IPS-20b (cell line): Measurements from ENCODE around the gene SPRYD7.

Source experiments
- H3K27ac ChIP-seq: one replicate; pipeline ENCODE4 v1.5.1; 2013; ENCODE audit warnings: low read length
- H3K27me3 ChIP-seq: 2 replicates; pipeline ENCODE4 v1.6.1; 2013; ENCODE audit warnings: mild to moderate bottlenecking, low read length, inconsistent platforms; ENCODE audit not compliant: insufficient read depth
- H3K36me3 ChIP-seq: 2 replicates; pipeline ENCODE4 v1.6.1; 2013; ENCODE audit warnings: low read depth, mild to moderate bottlenecking, inconsistent platforms, low read length, moderate library complexity; ENCODE audit not compliant: insufficient read depth
- H3K4me1 ChIP-seq: 2 replicates; pipeline ENCODE4 v1.6.1; 2013; ENCODE audit warnings: mild to moderate bottlenecking, control low read depth, inconsistent platforms, low read length, moderate library complexity; ENCODE audit not compliant: insufficient read depth
- H3K4me3 ChIP-seq: 2 replicates; pipeline ENCODE4 v1.5.1; 2013; ENCODE audit warnings: mild to moderate bottlenecking, low read length, inconsistent platforms
- H3K9ac ChIP-seq: 2 replicates; pipeline ENCODE4 v1.6.1; 2013; ENCODE audit warnings: low read depth, mild to moderate bottlenecking, inconsistent platforms, low read length, moderate library complexity
- H3K9me3 ChIP-seq: 2 replicates; pipeline ENCODE4 v1.6.1; 2013; ENCODE audit warnings: mild to moderate bottlenecking, low read depth, low read length, inconsistent platforms; ENCODE audit not compliant: insufficient read depth

SPRYD7 gene

DNA sequence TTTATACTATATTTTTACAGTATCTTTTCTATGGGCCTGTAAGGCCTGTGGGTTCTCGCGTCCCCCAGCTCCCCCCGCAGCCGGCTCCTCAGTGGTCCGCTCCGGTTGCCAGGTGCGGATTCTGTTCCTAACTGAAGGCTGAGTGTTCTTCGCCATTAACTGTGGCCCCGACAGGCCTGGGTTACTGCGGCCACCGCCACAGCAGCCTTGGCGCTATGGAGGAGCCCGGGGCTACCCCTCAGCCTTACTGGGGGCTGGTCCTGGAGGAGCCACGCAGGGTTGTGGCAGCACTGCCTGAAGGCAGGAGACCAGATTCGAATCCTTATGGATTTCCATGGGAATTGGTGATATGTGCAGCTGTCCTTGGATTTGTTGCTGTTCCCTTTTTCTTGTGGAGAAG is 45.8 kb downstream of the SPRYD7 start:
- Histone ChIP-seq H3K27ac (no peak overlapping the region), H3K9ac (no peak overlapping the region), H3K4me1 (no peaks in the 10 kb centered on the region), H3K36me3 (no peaks in the 10 kb centered on the region), H3K27me3 (no peaks in the 10 kb centered on the region), H3K9me3 (peaks cover 4% of the 10 kb centered on the region), H3K4me3 (no peak overlapping the region)

DNA sequence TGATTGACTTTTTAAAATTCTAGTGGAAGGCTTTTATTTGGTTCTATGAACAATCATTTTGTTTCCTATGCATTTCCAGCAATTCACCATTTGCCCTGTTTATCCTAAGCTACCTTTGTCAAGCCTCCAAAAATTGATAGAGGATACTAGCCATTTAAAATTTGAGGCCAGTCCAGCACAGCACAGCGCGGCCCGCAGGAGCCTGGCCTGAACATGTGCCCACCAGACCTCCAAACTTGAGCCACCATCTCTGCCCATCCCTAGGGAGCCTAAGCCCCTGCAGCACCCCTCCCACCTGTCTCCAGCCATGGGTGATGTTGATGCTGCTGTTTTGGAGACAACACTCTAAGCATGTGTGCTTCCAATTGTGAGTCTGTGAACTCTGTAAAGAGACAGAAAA is 57.5 kb downstream of the SPRYD7 start:
- H3K36me3 ChIP-seq, result 0 out of 2 replicates have a peak, but pooled peaks cover 5% of the 10 kb centered on the region
- no peak overlapping the region for H3K9ac ChIP-seq
- H3K9me3 ChIP-seq, result peaks cover 62% of the 10 kb centered on the region
- H3K27ac ChIP-seq, result no peak overlapping the region
- no peaks in the 10 kb centered on the region for H3K27me3 ChIP-seq
- no peaks in the 10 kb centered on the region for H3K4me1 ChIP-seq
- H3K4me3 ChIP-seq, result no peak overlapping the region

DNA sequence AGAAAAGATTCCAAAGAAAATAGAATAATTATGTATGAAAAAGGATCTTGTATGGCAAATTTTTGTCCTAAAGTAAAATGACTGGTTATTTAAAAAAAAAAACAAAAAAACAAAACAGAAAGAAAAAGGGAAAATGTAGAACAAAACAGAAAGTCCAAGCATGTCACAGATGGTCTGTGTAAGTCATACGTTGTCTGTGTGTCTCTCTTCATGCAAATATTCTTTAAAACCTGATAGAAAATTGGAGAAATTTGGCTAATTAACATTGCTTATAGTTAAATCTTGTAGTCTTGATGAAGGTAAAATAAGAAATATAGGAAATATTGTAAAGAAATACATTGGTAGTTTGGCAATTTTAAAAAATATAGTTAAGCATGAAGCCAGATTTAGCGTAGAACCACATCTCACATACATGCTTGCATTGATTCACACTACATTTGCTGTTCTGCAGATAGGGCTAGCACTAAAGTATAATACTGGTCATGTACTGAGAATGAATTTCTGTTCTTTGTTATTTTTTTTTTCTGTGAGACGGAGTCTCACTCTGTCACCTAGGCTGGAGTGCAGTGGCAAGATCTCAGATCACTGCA is 58.4 kb downstream of the SPRYD7 start:
- H3K4me1 ChIP-seq, result no peaks in the 10 kb centered on the region
- H3K27me3 ChIP-seq, result no peaks in the 10 kb centered on the region
- peaks cover 69% of the 10 kb centered on the region for H3K9me3 ChIP-seq
- H3K27ac ChIP-seq, result no peak overlapping the region
- no peak overlapping the region for H3K4me3 ChIP-seq
- H3K36me3 ChIP-seq, result 0 out of 2 replicates have a peak, but pooled peaks cover 5% of the 10 kb centered on the region
- H3K9ac ChIP-seq, result no peak overlapping the region

DNA sequence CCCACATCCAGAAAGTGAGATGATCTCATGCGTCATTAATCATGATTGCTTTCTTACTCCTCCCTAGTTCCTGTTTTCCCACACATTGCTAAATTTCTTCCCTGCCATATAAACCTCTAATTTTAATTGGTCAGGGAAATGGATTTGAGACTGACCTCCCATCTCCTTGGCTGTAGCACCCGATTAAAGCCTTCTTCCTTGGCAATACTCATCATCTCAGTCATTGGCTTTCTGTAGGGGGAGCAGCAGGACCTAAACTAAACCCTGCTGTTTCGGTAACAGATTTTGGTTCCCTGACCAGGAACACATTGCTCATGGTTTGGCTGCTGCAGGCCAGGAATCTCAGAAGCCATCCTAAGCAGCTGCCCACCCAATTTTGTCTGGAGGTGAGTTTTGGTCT is 61.7 kb downstream of the SPRYD7 start:
- H3K4me3 ChIP-seq, result no peak overlapping the region
- no peak overlapping the region for H3K27ac ChIP-seq
- H3K36me3 ChIP-seq, result 0 out of 2 replicates have a peak, but pooled peaks cover 5% of the 10 kb centered on the region
- H3K9me3 ChIP-seq, result peaks cover 58% of the 10 kb centered on the region
- H3K9ac ChIP-seq, result no peak overlapping the region
- H3K27me3 ChIP-seq, result no peaks in the 10 kb centered on the region
- no peaks in the 10 kb centered on the region for H3K4me1 ChIP-seq

DNA sequence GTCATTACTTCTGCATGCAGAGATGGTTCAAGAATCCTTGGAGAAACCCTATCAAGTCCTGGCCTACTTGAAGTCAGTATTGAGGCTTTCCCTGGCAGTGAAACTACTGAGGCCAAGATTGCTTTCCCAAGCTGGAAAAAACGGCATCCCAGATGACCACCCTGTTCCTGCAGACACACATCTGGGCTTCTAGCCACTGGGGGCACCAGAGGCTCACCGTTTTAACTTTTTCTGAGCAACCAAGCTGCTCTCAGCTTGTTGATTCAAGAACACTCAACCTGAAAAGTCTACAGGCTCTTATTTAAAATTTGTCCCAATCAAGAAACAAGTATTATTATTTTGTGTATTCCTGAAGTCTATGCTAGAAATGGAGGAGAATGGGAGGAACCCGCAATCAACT is 66.6 kb downstream of the SPRYD7 start:
- H3K36me3 ChIP-seq, result no peaks in the 10 kb centered on the region
- H3K9me3 ChIP-seq, result peaks cover 13% of the 10 kb centered on the region
- no peak overlapping the region for H3K27ac ChIP-seq
- no peak overlapping the region for H3K9ac ChIP-seq
- H3K4me1 ChIP-seq, result no peaks in the 10 kb centered on the region
- H3K27me3 ChIP-seq, result no peaks in the 10 kb centered on the region
- no peak overlapping the region for H3K4me3 ChIP-seq

DNA sequence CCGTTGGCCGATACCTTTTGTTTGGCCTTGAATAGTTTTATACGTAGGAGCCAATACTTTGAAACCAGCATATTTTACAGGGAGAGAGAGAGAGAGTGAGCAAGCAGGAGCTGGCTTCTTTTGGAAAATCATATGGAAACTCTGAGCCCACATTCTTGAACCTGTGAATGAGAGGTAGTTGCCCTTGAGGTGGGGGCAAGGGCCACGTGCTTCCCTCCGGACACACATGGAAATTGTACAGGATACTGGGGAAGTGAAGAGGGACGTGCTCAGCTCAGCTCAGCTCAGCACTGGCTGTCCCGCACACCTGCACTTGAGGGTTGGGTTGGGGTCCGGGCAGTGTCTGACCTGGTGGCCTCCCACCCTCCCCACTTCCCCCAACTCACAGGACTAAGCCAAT is 68.3 kb downstream of the SPRYD7 start:
- H3K9ac ChIP-seq, result no peak overlapping the region
- no peak overlapping the region for H3K27ac ChIP-seq
- H3K4me1 ChIP-seq, result no peaks in the 10 kb centered on the region
- H3K36me3 ChIP-seq, result no peaks in the 10 kb centered on the region
- H3K9me3 ChIP-seq, result no peaks in the 10 kb centered on the region; the same call in 1 of the 2 replicates
- H3K4me3 ChIP-seq, result no peak overlapping the region
- no peaks in the 10 kb centered on the region for H3K27me3 ChIP-seq

DNA sequence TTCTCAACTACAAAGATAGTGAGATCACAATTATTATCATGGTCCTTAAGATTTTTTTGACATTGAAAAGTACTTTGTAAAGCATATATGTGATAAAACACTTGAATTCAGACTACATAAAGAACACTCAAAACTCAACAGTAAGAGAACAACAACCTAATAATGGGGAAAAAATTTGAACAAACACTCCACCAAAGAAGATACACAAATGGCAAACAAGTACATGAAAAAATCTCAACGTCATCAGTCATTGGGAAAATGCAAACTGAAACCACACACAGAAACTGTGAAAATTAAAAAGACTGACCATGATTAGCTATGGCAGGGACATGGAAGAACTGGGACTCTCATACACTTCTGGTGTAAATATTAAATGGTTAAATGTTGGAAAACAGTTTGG is 70.9 kb downstream of the SPRYD7 start:
- H3K36me3 ChIP-seq, result no peaks in the 10 kb centered on the region
- H3K4me3 ChIP-seq, result no peak overlapping the region
- H3K9me3 ChIP-seq, result no peaks in the 10 kb centered on the region; the same call in 1 of the 2 replicates
- no peaks in the 10 kb centered on the region for H3K27me3 ChIP-seq
- H3K27ac ChIP-seq, result no peak overlapping the region
- no peak overlapping the region for H3K9ac ChIP-seq
- no peaks in the 10 kb centered on the region for H3K4me1 ChIP-seq

DNA sequence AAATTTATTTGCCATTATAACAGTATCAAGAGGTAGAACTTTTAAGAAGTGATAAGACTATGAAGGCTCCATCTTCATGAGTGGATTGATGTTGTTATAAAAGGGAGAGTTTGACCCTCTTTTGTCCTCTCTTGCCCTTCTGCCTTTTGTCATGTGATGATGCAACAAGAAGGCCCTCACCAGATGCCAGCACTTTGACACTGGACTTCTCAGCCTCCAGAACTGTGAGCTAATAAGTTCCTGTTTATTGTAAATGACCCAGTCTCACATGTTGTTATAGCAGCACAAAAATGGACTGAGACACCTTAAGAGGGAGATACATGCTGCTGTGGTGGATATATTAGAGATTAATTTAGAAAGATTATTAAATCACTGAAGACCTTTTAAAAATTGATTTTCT is 71.6 kb downstream of the SPRYD7 start:
- Histone ChIP-seq H3K9ac (no peak overlapping the region), H3K9me3 (no peaks in the 10 kb centered on the region; the same call in 1 of the 2 replicates), H3K27ac (no peak overlapping the region), H3K4me1 (no peaks in the 10 kb centered on the region), H3K27me3 (no peaks in the 10 kb centered on the region), H3K36me3 (no peaks in the 10 kb centered on the region), H3K4me3 (no peak overlapping the region)
